HG02840 (cell line): Measurements from ENCODE around the gene MMP21.
A peak's percentile ranks its signal among the peaks of the same experiment; 100 is the strongest.

Source experiments
- ATAC-seq: cut with Tn5 transposase; IDR thresholded peaks from one replicate; pipeline ENCODE4 v1.9.1; 2021; ENCODE audit warnings: mild to moderate bottlenecking, moderate library complexity, moderate number of reproducible peaks; ENCODE audit not compliant: unreplicated experiment, low FRiP score

Gene MMP21

DNA sequence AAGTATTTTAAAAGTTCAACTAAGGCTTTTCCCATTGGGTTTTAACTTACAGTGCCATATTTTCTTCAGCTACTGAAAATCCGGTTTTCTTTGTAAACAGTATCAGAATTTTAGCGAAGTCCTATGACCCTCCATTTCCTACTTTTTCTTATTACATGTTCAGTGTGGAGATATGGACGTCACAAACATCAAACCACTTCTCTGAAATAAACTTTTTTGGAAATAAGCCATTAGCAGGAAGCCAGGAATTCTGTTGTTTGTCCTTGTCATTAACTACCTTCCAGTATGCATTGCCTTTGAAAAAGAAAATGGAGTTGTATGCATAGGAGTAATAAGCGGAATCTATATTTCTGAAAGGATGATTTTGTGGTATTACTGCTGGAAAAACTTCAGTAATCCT, 9.1 kb downstream of the MMP21 start:
- no peak for ATAC-seq

DNA sequence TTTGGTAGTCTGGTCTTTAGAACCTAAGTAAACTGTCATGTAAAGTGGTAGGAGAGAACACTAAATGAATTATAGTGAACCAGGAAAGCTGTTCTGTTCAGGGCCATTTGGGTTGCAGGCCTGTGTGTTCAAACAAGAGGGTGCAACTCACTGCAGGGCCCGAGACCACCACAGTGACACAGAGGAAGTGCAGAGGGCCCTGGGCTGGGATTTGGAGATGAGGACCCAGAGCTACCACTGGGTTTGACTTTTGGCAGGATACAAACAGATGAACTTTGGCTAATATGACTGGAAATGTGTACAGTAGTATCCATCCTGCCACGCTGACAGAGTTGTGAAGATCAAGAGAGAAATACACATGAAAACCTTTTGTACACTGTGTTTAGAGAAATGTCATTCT, 9.8 kb downstream of the MMP21 start:
- no peak for ATAC-seq

DNA sequence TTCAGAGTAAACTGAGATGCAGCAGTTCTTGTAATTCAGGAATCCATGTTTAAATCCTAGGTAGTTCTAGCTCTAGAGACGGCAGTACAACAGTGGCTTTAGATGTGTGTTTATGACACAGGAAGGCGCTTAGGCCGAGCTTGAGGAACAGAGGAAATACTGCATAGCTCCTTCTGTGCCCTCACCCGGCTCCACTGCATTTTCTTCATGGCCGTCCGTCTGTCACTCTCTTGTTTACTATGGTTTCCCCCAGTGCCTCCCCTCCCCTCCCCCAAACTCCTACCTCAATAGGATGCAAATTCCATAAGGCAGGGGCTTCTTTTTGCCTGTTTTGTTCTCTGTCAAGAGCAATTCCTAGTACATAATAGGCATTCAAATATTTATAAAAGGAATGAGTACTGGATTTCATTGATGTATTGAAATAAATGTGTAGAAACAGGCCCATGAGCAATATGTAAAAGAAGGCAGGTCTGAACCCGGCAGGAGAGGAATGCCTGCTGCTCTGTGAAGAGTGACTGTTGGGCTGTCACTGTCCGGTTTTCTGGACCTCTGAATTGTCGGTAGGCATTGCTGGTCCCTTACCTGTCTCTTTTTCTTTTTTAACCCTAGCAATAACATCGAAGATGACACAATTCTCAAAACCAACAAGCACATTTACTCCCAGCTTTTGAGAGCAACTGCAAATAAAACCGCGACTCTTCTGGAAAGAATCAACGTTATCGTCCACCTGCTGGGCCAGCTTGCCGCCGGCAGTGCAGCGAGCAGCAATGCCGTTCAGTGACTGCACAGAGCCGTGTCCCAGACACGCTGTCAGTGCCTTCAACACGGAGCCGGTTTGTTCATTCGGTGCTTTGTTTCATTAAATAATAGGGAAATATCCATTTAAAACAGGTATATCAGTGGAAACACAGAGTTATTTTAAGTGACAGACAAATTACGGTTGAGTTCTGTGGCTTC, 12.7 kb downstream of the MMP21 start:
- ATAC-seq = no peak

DNA sequence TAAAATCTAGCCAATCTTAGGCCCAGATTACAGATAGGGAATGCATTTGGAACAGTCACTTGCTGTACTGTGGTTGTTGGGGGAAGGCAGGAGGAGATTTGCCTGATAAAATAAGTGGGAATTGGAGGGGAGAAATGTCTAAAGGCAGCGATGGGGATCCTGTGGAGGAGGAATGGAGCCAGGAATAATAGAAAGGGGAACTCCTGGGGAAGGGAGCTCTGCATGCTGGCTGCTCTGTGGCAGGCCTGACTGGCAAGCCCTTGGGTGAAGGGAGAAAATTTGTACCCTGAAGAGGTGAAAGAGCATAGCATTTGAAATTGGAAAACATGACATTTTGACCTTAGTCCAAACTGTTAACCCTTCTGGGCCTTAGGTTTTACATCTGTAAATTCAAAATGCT, 13.7 kb downstream of the MMP21 start:
- no peak for ATAC-seq

DNA sequence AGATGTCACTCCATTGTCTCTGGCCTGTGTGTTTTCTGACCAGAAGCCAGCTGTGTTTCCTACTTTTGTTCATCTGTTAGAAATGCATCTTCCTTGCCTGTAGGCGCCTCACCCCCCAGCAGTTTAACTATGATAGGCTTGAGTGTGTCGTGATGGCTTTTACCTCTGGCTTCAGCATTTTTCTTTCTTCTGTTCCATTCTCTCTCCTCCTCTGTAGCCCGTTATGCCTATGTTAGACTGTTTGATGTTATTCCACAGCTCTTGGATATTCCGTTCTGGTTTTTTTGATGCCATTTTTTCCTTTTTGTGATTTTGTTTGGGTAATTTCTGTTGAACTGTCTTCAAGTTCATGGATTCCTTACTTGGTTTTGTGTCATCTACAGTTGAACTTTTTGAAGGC, 17.9 kb downstream of the MMP21 start:
- no peak for ATAC-seq

GRCh38 chr10:125756853-125757487, 18.7 kb downstream of the MMP21 start:
- no peak for ATAC-seq

GRCh38 chr10:125756196-125756595, 19.4 kb downstream of the MMP21 start:
- ATAC-seq = no peak

DNA sequence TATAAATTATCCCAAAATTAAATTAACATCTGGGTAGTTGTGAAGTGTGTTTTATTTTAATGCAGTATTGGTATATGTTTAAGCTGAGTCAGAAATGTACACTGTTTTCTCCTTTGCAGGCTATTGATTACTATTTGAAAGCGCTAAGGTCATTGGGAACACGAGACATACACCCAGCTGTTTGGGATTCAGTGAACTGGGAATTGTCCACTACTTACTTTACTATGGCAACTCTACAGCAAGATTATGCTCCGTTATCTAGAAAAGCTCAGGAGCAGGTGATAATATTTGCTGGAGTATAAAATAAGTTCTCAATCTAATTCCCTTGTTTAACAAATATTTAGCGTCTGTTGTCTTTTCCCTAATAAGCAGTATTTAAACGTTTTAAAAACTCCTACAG, 28.2 kb downstream of the MMP21 start:
- no peak for ATAC-seq

GRCh38 chr10:125744909-125745308, 30.7 kb downstream of the MMP21 start:
- ATAC-seq = no peak

- ATAC-seq = no peak
Measured at GRCh38 chr10:125742465-125742864, 33.2 kb downstream of the MMP21 start.

DNA sequence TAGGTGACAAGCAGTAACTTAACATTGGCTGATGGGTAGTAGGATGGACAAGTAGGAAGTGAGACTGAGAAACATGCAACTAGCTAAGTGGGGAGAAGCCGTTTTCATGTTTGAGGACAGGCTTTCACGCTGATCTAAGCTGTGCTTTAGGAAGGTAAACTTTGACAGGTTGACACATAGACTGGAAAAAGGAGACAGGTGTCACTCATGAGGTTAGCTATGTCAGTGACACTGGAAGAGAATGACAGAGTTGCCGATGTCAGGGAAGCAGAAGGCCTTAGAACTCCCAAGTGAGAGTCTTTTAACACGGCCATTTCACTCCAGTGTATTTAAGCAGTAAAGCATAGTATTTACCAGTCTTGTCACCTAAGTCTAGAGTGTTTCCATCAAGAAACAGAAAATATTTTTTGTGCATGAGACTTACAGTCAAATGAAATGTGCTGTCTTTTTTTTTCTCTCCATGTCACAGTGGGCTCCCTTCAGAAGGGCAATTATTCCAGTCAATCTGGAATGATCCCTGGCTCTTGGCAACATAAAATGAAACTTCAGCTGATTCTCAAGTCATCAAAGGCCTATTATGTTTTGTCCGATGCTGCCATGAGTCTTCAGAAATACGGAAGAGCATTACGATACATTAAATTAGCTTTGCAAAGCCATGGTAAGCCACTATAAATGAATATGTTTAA, 35.5 kb downstream of the MMP21 start:
- no peak for ATAC-seq

DNA sequence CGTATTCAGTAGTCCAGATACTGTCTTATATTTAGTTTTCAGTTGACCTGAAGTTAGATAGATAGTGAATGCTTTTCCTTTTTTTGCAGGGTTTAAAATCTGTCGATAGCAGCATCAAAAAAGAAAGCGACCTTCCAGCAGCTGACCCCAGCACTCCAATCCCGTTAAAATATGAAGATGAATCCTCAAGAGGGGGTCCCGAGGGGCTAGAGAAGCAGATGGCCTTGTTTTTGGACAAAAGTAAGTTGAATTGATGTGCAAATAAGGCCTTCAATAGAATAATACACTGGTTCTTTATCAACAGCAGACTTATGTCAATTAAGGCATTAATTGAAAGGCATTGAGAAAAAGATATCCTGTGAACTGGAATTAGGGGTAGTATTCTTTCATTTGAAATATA, 37.4 kb downstream of the MMP21 start:
- ATAC-seq = no peak

- ATAC-seq = no peak
Measured at GRCh38 chr10:125734823-125735222, 40.8 kb downstream of the MMP21 start.

DNA sequence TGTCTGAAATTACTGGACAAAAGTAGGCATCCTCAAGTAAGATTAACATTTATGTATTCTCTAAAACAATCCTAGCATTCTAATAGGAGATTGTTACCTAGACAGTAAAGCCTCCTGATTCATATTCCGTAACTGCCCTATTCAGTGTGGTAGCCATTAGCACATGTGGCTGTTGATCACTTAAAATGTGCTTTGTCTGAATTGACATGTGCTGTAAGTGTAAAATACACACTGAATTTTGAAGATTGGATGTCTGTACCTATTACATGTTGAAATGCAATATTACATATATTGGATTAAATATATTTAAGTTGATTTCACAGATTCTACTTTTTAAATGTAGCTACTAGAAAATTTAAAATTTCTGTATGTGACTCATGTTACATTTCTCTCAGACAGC, 41.5 kb downstream of the MMP21 start:
- ATAC-seq = no peak

DNA sequence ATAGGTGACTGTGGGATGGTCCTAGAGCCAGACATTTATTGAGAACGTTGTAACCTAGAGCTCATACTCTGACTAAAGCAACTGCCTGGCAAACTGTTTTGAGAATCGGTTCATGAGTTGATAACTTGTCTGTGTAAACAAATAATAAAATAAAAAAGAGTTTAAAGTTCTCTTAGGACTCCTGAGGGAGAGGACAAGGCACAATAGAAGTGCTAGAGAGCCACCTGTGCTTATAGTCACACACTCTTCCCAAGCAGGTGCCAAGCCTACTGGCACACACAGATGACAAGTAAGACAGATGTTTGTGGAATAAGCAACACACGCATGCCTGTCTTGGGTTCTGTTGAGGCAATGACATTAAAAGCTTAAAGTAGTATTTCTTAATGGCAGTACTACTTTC, 48.2 kb downstream of the MMP21 start:
- ATAC-seq = no peak

GRCh38 chr10:125726914-125727313, 48.7 kb downstream of the MMP21 start:
- ATAC-seq = no peak

DNA sequence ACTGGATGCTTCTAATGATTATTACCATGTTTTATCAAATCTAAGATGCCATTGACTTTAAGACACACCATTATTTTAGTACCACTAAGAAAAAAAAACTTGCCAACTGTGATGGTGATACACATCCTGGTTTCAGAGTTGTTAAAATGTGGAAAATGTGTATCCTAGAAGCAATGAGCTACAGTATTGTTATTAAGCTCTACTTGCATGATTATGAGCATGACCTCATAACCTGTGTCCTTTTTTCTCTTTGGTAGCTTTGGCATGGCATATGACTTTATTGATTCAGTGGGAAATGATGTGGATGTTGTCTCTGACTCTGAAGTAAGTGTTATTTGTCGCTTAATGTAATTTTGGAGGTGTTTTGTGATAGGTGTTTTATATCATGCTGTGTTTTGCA, 52.8 kb downstream of the MMP21 start:
- ATAC-seq = no peak

DNA sequence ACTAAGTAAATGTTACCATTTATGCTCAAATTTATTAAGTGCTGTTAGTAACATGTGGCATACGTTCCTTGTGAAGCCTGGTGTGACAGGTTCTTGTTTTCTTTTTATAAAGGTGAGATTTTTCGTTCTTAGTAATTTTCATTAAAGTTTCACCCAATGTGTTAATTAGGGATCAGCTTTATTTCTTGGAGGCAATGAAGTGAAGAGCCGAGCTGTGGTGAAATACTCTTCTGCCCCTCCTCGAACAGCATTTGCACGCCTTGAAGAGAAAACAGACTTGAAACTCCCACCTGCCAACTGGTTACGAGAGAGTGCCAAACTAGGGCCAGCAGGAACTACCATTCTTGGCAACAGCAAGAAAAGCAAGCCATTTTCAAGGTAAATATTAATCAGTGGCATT, 54.6 kb downstream of the MMP21 start:
- ATAC-seq = peak; percentile 26

- no peak for ATAC-seq
Measured at GRCh38 chr10:125720002-125720382, 55.6 kb downstream of the MMP21 start.

DNA sequence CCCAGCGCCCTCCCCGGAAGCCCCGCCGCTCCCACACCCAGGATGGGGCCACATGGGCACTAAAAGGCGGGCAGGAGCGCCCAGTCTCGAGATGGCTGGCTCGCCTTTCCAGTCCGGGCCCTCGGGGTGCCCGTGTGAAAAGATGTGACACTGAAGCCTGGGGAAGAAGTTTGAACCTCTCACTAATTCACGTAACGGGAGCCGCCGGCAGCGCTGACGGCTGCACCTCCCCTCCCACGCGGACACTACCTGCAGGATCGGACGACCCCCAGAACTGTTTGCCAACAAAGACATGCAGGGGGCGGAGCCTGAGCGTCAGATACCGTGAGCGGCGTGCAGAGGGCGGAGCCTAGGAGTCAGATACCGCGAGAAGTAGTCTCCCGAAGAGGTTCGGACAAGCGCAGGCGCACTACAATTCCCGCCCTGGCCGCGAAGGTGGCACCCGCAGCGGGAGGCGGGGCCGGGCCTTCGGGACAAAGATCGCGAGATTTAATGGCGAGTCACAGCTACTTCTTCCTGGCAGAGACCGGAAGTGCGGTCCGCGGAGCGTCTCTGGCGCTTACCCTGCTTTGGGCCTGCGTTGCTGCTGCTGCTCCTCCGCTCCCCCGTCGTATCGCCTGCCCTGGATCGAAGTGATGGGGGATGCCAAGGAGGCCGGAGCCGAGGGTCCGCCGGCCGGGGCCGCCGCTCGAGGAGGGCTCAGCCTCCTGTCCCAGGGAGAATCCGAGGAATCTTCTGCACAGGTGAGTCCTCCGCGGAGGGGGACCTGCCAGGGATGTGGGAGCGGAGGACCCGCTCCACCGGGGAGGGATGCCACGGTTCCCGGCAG, 56.2 kb downstream of the MMP21 start, which contains the start of gene EDRF1:
Gene EDRF1, plus strand, starts transcription at position 537 of the 829 bp plus-strand sequence. Its CDS starts 99 bp downstream, at position 636.
- ATAC-seq = peak; percentile 94
